HG03108 (cell line): Measurements from ENCODE around the gene SANBR.

ENCODE experiments used
- ATAC-seq: cut with Tn5 transposase; IDR thresholded peaks from one replicate; pipeline ENCODE4 v1.9.1; 2021; ENCODE audit warnings: moderate library complexity; ENCODE audit not compliant: unreplicated experiment

The SANBR gene

GRCh38 chr2:61089797-61090196 lies 24.1 kb downstream of the SANBR start:
- no peak for ATAC-seq

GRCh38 chr2:61090386-61090921 lies 24.8 kb downstream of the SANBR start:
- no peak for ATAC-seq

GRCh38 chr2:61091485-61091884 lies 25.8 kb downstream of the SANBR start:
- ATAC-seq, result no peak

- no peak for ATAC-seq
Observed at GRCh38 chr2:61096438-61096837, 30.8 kb downstream of the SANBR start.

- no peak for ATAC-seq
Observed at GRCh38 chr2:61100801-61101200, 35.1 kb downstream of the SANBR start.

- ATAC-seq, result no peak
Observed at GRCh38 chr2:61109291-61109690, 43.6 kb downstream of the SANBR start.

GRCh38 chr2:61111708-61112107 lies 46.0 kb downstream of the SANBR start:
- ATAC-seq, result no peak

- ATAC-seq, result no peak
Observed at GRCh38 chr2:61114147-61114546, 48.5 kb downstream of the SANBR start.
